Mesothelial cell of epicardium (in vitro differentiated cells): ENCODE results near the gene SEMA7A. TPM values are rescaled to one million over a fixed set of nuclear protein-coding genes. Genes with fewer than 3 reads are reported as not detected.
A peak's percentile ranks its signal among the peaks of the same experiment; 100 is the strongest.

Source experiments
- DNase-seq, 2 experiments: peaks; one replicate each; pipeline ENCODE4 v3.0.0; 2021; ENCODE audit warnings: low spot score in 2 of 2; ENCODE audit not compliant: unreplicated experiment in 2 of 2
- H3K27ac Mint-ChIP-seq: 2 replicates; pipeline ENCODE4 v1.8.0; 2021; ENCODE audit warnings: mixed read lengths
- H3K27me3 Mint-ChIP-seq: 2 replicates; pipeline ENCODE4 v1.8.0; 2021; ENCODE audit warnings: low read depth, mixed read lengths
- H3K36me3 Mint-ChIP-seq: 2 replicates; pipeline ENCODE4 v1.8.0; 2021; ENCODE audit warnings: mixed read lengths
- H3K4me1 Mint-ChIP-seq: 2 replicates; pipeline ENCODE4 v1.8.0; 2021; ENCODE audit warnings: mixed read lengths
- H3K4me3 Mint-ChIP-seq: 2 replicates; pipeline ENCODE4 v1.8.0; 2021; ENCODE audit warnings: mild to moderate bottlenecking, moderate library complexity, mixed read lengths
- H3K9me3 Mint-ChIP-seq: 2 replicates; pipeline ENCODE4 v1.8.0; 2021; ENCODE audit warnings: mixed read lengths
- total RNA-seq: library from RNA; stranded (reverse); gene quantifications from 3 replicates; pipeline ENCODE4 v1.2.1, GENCODE V29; 2021
- TF ChIP-seq, protein P1 (sequence below): fragments of 200-600 bp; sonication (generic); IDR thresholded peaks from one replicate; pipeline ENCODE4 v1.5.0; 2021; ENCODE audit warnings: antibody characterized with exemption; ENCODE audit not compliant: unreplicated experiment

SEMA7A gene
- total RNA-seq, 1 donor from 2014 or later = 5.0 TPM

DNA sequence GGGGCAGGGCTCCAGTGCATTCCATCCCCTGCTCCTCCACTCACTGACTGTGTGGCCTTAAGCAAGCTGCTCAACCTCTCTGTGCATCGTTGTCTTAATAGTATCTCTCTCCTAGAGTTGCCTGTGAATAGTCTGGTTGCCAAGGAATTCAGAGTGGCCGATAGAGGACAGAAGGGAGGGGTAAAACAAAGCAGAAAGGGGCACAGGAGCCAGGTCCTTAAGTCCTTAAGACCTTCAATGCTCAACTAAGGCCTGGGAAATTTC is 52.6 kb downstream of the SEMA7A start:
- no peaks in the 10 kb centered on the region for H3K27me3 Mint-ChIP-seq
- no peaks in the 10 kb centered on the region for H3K9me3 Mint-ChIP-seq
- no peak for DNase-seq
- TF ChIP-seq, protein P1, sequence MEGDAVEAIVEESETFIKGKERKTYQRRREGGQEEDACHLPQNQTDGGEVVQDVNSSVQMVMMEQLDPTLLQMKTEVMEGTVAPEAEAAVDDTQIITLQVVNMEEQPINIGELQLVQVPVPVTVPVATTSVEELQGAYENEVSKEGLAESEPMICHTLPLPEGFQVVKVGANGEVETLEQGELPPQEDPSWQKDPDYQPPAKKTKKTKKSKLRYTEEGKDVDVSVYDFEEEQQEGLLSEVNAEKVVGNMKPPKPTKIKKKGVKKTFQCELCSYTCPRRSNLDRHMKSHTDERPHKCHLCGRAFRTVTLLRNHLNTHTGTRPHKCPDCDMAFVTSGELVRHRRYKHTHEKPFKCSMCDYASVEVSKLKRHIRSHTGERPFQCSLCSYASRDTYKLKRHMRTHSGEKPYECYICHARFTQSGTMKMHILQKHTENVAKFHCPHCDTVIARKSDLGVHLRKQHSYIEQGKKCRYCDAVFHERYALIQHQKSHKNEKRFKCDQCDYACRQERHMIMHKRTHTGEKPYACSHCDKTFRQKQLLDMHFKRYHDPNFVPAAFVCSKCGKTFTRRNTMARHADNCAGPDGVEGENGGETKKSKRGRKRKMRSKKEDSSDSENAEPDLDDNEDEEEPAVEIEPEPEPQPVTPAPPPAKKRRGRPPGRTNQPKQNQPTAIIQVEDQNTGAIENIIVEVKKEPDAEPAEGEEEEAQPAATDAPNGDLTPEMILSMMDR = no peak
- H3K36me3 Mint-ChIP-seq = no peaks in the 10 kb centered on the region
- H3K27ac Mint-ChIP-seq = no peak overlapping the region
- no peak overlapping the region for H3K4me3 Mint-ChIP-seq
- peaks cover 22% of the 10 kb centered on the region for H3K4me1 Mint-ChIP-seq

DNA sequence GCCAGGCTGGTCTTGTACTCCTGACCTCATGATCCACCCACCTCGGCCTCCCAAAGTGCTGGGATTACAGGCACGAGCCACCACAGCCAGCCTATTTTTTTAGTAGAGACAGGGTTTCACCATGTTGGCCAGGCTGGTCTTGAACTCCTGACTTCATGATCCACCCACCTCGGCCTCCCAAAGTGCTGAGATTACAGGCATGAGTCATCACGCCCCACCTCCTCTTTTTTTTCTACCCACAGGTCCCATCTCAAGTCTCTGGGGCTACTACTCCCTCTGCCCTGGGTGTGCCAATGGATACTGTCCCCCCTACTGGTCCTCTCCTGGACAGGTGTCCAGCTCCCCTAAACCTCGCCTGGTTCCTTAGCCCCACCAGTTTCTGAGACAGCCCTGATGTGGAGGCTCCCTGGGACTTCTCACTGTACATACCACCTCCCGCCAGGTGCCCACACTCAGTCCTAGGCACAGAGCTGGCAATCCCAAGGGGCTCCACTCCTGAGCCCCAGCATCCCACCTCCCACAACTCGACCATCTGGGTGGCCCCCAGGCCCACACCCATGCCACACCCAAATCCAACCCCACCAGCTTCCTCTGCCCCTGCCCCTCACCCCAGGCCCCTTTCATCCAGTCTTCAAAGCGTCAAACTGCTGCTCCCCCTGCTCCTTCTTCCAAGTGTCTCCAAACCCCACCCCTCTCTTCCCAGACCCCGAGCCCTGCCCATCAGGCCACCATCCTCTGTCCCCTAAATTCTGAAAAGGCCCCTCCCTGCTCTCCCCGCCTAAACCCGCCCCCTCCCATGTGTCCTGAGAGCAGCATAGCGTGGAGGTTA is 53.2 kb downstream of the SEMA7A start:
- Mint-ChIP-seq H3K27ac (peak overlapping the region; percentile 30), H3K4me1 (peaks cover 21% of the 10 kb centered on the region), H3K36me3 (no peaks in the 10 kb centered on the region), H3K27me3 (no peaks in the 10 kb centered on the region), H3K9me3 (no peaks in the 10 kb centered on the region), H3K4me3 (no peak overlapping the region)
- DNase-seq = no peak
- TF ChIP-seq, protein P1 = no peak

DNA sequence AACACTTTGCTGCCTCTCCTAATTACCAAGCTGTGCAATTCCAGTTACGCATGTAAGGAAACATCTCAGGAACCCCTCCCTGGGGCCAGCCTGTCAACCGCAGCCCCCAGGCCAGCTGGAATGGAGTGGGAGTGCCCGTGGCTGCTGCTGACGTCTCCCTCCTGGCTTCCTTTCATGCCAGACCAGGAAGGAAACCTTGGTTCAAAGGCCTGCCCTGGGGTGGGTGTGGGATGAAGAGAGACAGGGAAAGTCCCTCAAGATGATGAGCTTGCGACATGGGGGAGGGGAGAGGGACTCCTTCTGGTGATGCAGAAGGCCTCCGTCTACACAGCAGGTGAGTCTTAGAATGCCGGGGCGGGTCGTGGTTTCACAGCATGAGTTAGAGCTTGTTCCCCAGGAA is 54.9 kb downstream of the SEMA7A start:
- TF ChIP-seq, protein P1 = no peak
- H3K27me3 Mint-ChIP-seq = no peaks in the 10 kb centered on the region
- H3K27ac Mint-ChIP-seq = peak overlapping the region; percentile 99
- H3K36me3 Mint-ChIP-seq = no peaks in the 10 kb centered on the region
- H3K4me1 Mint-ChIP-seq = peaks cover 27% of the 10 kb centered on the region
- DNase-seq = peak in 1 of 2 experiments; percentile 68
- H3K9me3 Mint-ChIP-seq = no peaks in the 10 kb centered on the region
- no peak overlapping the region for H3K4me3 Mint-ChIP-seq

DNA sequence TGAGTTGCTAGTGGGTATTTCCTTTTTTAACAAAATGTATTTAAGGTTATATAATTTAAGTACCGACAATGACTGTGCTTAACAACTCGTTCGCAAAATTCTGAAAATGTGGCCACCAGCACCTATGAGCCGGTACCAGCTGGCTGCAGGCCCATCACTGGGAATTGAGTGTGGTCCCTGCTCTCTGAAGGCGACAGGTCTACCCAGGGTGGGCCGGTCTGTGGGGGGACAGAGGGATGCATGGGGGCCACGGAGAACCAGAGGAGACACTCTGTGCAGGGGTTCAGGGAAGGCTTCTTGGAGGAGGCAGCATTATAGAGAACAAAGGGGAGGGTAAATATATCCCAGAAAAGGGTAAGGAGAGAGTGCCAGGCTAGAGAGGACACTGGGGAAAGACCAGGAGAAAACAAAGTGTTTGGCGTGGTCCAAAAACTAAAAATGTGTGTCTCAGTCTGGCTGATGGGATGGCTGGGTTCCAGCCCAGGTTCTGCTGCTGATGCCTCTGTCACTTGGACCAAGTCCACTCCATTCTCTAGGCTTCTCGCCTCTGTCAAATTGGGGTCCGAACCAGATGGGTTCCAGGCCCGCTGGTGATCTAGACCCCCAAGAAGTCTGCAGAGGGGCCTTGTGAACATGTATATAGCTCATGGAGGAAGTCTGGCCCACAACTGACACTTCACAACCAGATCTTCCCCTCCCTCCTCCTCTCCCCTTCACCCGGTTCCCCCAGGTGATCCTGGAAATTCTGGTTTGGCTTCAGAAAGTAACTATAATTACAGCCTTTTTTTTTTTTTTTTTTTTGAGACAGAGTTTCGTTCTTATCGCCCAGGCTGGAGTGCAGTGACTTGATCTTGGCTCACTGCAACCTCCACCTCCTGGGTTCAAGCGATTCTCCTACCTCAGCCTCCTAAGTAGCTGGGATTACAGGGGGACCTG is 55.7 kb downstream of the SEMA7A start:
- DNase-seq = no peak
- no peaks in the 10 kb centered on the region for H3K27me3 Mint-ChIP-seq
- TF ChIP-seq, protein P1 = no peak
- peak overlapping the region; percentile 99 for H3K27ac Mint-ChIP-seq
- no peaks in the 10 kb centered on the region for H3K9me3 Mint-ChIP-seq
- no peaks in the 10 kb centered on the region for H3K36me3 Mint-ChIP-seq
- H3K4me3 Mint-ChIP-seq = no peak overlapping the region
- peaks cover 26% of the 10 kb centered on the region for H3K4me1 Mint-ChIP-seq

DNA sequence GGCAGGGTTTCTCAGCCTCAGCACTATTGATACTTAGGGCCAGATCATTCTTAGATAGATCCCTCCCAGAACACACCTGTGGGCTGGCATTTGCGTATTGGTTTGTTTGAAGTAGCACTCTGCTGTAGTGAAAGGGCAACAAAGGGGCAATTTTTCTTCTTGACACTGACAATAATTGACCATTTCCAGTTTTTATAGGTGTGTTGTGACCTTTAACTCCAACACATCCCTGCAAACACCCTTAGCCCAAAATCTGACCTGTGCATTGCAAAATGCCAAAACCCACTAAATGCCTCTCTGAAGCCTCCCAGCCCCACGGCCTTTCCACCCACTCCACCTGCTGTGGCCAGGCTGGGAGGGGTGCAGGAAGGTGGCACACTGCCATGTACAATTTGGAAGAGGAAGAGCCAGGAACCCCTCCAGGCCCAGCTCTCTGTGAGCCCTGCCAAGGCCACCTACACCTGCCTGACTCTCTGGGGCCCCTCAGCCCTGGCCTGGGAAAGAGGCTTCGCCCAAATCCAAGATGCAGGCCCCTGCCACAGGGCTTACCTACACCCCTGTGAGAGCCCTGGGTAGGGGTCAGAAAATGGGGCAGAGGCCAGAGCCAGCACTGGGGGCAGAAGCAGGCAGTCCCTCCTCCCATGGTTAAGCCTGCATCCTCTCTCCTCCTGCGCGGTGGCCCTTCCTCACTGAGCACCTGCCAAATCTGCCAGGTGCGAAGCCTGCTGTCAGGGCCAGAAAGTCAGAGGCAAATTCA is 56.8 kb downstream of the SEMA7A start:
- no peak for DNase-seq
- Mint-ChIP-seq H3K9me3 (no peaks in the 10 kb centered on the region), H3K4me1 (peaks cover 26% of the 10 kb centered on the region), H3K27me3 (no peaks in the 10 kb centered on the region), H3K36me3 (no peaks in the 10 kb centered on the region), H3K27ac (no peak overlapping the region), H3K4me3 (no peak overlapping the region)
- TF ChIP-seq, protein P1 = no peak
